WTC11 (cell line): ENCODE measurements around the gene ELMO3.

Experiments
- AFF4 ChIP-seq: sonication (generic); formaldehyde crosslinking; IDR thresholded peaks from 2 replicates; pipeline ENCODE4 v1.8.1; 2023; ENCODE audit warnings: mild to moderate bottlenecking, missing genetic modification reagents, borderline replicate concordance
- CTCF ChIP-seq: fragments of 200-600 bp; IDR thresholded peaks from 2 replicates; pipeline ENCODE4 v1.8.0; 2022; ENCODE audit warnings: antibody characterized with exemption
- ELF4 ChIP-seq: sonication (generic); formaldehyde crosslinking; IDR thresholded peaks from 2 replicates; pipeline ENCODE4 v1.8.1; 2022; ENCODE audit warnings: low read depth, mild to moderate bottlenecking, moderate library complexity, missing genetic modification reagents
- IRF1 ChIP-seq: sonication (generic); formaldehyde crosslinking; IDR thresholded peaks from 2 replicates; pipeline ENCODE4 v1.8.0; 2023; ENCODE audit warnings: missing genetic modification reagents
- ZBTB21 ChIP-seq: sonication (generic); formaldehyde crosslinking; IDR thresholded peaks from 2 replicates; pipeline ENCODE4 v1.8.1; 2023; ENCODE audit warnings: mild to moderate bottlenecking, missing genetic modification reagents, borderline replicate concordance
- ZNF138 ChIP-seq: sonication (generic); formaldehyde crosslinking; conservative IDR thresholded peaks from 2 replicates; pipeline ENCODE4 v1.8.1; 2022; ENCODE audit warnings: mild to moderate bottlenecking, moderate library complexity, missing genetic modification reagents

- TF ChIP-seq CTCF (no peak; the same call in none of the 2 replicates), AFF4 (CRISPR knock-in tag) (no peak), ZBTB21 (CRISPR knock-in tag) (no peak), IRF1 (CRISPR knock-in tag) (no peak), ZNF138 (CRISPR knock-in tag) (no peak), ELF4 (CRISPR knock-in tag) (no peak)
These were observed 872 bp downstream of the ELMO3 start for GRCh38 chr16:67199808-67200198.
